ENCODE measurements around the gene PCSK6.

Gene PCSK6

DNA sequence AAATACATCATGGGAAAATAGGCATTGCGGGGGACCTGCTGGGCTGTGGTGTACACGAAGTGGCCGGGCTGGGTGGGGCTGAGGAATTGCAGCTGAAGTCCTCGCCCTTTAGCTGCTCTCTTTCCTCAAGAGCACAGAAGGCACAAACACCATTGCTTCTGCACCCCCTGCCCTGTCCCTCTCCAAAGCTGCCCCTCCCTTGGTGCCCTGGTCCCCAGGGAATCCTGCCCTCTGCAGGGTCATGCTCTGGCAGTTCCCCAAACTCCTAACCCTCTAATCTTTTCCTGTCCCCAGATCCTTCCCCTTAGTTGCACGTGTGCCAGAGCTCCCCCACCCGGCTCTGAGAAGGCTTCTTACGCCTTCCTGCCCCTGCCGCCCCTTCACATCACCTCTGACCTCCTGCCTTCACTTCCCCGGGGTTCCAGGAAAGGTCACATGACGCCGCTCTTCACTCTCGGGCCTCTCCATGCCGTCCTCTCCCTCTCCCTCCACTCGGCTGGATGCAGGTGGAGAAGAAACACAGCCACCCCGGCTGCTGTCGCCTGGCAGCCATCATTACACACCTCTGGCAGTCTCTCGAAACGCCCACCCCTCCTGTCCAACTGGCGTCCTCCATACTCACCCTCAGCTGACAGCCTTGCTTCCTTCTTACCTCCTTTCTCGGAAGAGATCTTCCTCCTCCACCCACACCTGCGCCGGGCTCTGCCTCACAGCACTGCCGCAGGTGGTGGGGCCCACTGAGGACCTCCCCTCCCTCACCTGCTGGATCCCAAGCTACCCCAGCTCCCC is 6.9 kb upstream of the PCSK6 start:
- Histone ChIP-seq H3K79me2 (ENCODE audit: insufficient read depth, low read length) (no peaks in the 10 kb centered on the region), H3K9ac (ENCODE audit: low read depth, low read length, poor library complexity, severe bottlenecking) (no peak overlapping the region), H3K4me3 (ENCODE audit: low read length, poor library complexity, severe bottlenecking) (no peak overlapping the region), H3K36me3 (ENCODE audit: insufficient read depth, low read length) (no peaks in the 10 kb centered on the region), H3K4me2 (ENCODE audit: low read depth, low read length, poor library complexity, severe bottlenecking) (no peak overlapping the region), H3F3A (ENCODE audit: low read depth) (no peaks in the 10 kb centered on the region), H3K9me2 (replicated peaks; ENCODE audit: low read depth, low read length) (no peaks in the 10 kb centered on the region), H2AFZ (ENCODE audit: low read length) (no peak overlapping the region), H3K4me1 (ENCODE audit: insufficient read depth, low read length, poor library complexity, severe bottlenecking) (peaks cover 15% of the 10 kb centered on the region), H4K20me1 (ENCODE audit: insufficient read depth, low read length, poor library complexity, severe bottlenecking) (no peaks in the 10 kb centered on the region), H3K27me3 (ENCODE audit: insufficient read depth, low read length, poor library complexity, severe bottlenecking) (no peaks in the 10 kb centered on the region), H3K9me3 (ENCODE audit: insufficient read depth, low read depth, low read length) (no peaks in the 10 kb centered on the region)
- TF ChIP-seq, protein P1, sequence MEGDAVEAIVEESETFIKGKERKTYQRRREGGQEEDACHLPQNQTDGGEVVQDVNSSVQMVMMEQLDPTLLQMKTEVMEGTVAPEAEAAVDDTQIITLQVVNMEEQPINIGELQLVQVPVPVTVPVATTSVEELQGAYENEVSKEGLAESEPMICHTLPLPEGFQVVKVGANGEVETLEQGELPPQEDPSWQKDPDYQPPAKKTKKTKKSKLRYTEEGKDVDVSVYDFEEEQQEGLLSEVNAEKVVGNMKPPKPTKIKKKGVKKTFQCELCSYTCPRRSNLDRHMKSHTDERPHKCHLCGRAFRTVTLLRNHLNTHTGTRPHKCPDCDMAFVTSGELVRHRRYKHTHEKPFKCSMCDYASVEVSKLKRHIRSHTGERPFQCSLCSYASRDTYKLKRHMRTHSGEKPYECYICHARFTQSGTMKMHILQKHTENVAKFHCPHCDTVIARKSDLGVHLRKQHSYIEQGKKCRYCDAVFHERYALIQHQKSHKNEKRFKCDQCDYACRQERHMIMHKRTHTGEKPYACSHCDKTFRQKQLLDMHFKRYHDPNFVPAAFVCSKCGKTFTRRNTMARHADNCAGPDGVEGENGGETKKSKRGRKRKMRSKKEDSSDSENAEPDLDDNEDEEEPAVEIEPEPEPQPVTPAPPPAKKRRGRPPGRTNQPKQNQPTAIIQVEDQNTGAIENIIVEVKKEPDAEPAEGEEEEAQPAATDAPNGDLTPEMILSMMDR (conservative IDR thresholded peaks at IDR 0.05; ENCODE audit: low read length) = no peak

GRCh38 chr15:101495334-101496197 is 6.1 kb upstream of the PCSK6 start:
- Histone ChIP-seq H3K4me2 (ENCODE audit: low read depth, low read length, poor library complexity, severe bottlenecking) (no peak overlapping the region), H3K36me3 (ENCODE audit: insufficient read depth, low read length) (no peaks in the 10 kb centered on the region), H3K9ac (ENCODE audit: low read depth, low read length, poor library complexity, severe bottlenecking) (no peak overlapping the region), H3K4me3 (ENCODE audit: low read length, poor library complexity, severe bottlenecking) (no peak overlapping the region), H3K9me2 (replicated peaks; ENCODE audit: low read depth, low read length) (no peaks in the 10 kb centered on the region), H4K20me1 (ENCODE audit: insufficient read depth, low read length, poor library complexity, severe bottlenecking) (no peaks in the 10 kb centered on the region), H3K4me1 (ENCODE audit: insufficient read depth, low read length, poor library complexity, severe bottlenecking) (peaks cover 11% of the 10 kb centered on the region), H3K79me2 (ENCODE audit: insufficient read depth, low read length) (no peaks in the 10 kb centered on the region), H3F3A (ENCODE audit: low read depth) (no peaks in the 10 kb centered on the region), H3K9me3 (ENCODE audit: insufficient read depth, low read depth, low read length) (no peaks in the 10 kb centered on the region), H2AFZ (ENCODE audit: low read length) (no peak overlapping the region), H3K27me3 (ENCODE audit: insufficient read depth, low read length, poor library complexity, severe bottlenecking) (no peaks in the 10 kb centered on the region)
- TF ChIP-seq EZH2phosphoT487 (IDR thresholded peaks at IDR 0.05; ENCODE audit: borderline replicate concordance) = no peak
- TF ChIP-seq, protein P1 (conservative IDR thresholded peaks at IDR 0.05; ENCODE audit: low read length) = no peak

GRCh38 chr15:101494251-101494796 is 4.8 kb upstream of the PCSK6 start:
- Histone ChIP-seq H3K9ac (ENCODE audit: low read depth, low read length, poor library complexity, severe bottlenecking) (no peak overlapping the region), H3K4me1 (ENCODE audit: insufficient read depth, low read length, poor library complexity, severe bottlenecking) (no peaks in the 10 kb centered on the region), H3F3A (ENCODE audit: low read depth) (no peaks in the 10 kb centered on the region), H3K36me3 (ENCODE audit: insufficient read depth, low read length) (no peaks in the 10 kb centered on the region), H3K4me3 (ENCODE audit: low read length, poor library complexity, severe bottlenecking) (no peak overlapping the region), H3K4me2 (ENCODE audit: low read depth, low read length, poor library complexity, severe bottlenecking) (no peak overlapping the region), H2AFZ (ENCODE audit: low read length) (no peak overlapping the region), H3K9me3 (ENCODE audit: insufficient read depth, low read depth, low read length) (no peaks in the 10 kb centered on the region), H3K79me2 (ENCODE audit: insufficient read depth, low read length) (no peaks in the 10 kb centered on the region), H3K27me3 (ENCODE audit: insufficient read depth, low read length, poor library complexity, severe bottlenecking) (no peaks in the 10 kb centered on the region), H4K20me1 (ENCODE audit: insufficient read depth, low read length, poor library complexity, severe bottlenecking) (no peaks in the 10 kb centered on the region), H3K9me2 (replicated peaks; ENCODE audit: low read depth, low read length) (no peaks in the 10 kb centered on the region)
- TF ChIP-seq, protein P1 (conservative IDR thresholded peaks at IDR 0.05; ENCODE audit: low read length) = no peak
- TF ChIP-seq EZH2phosphoT487 (IDR thresholded peaks at IDR 0.05; ENCODE audit: borderline replicate concordance) = no peak
